HEK293T (cell line): Measurements from ENCODE around the gene FAM181B.

ENCODE experiments used
- ARNT ChIP-seq: fragments of 450-650 bp; IDR thresholded peaks from 2 replicates; pipeline ENCODE4 v1.6.1; 2017; ENCODE audit warnings: mild to moderate bottlenecking
- BHLHE40 ChIP-seq: fragments of 450-650 bp; IDR thresholded peaks from 2 replicates; pipeline ENCODE4 v1.6.1; 2016; ENCODE audit warnings: mild to moderate bottlenecking, moderate library complexity, borderline replicate concordance
- CTBP1 ChIP-seq: fragments of 450-650 bp; IDR thresholded peaks from 2 replicates; pipeline ENCODE4 v1.6.1; 2016; ENCODE audit warnings: borderline replicate concordance
- ELF4 ChIP-seq: fragments of 450-650 bp; IDR thresholded peaks from 2 replicates; pipeline ENCODE4 v1.6.1; 2017; ENCODE audit warnings: antibody characterized with exemption
- FOXA1 ChIP-seq: fragments of 450-650 bp; IDR thresholded peaks from 2 replicates; pipeline ENCODE4 v1.6.1; 2016; ENCODE audit warnings: mild to moderate bottlenecking
- FOXM1 ChIP-seq: fragments of 450-650 bp; IDR thresholded peaks from 2 replicates; pipeline ENCODE4 v1.6.1; 2017; ENCODE audit warnings: mild to moderate bottlenecking, borderline replicate concordance
- NFRKB ChIP-seq: fragments of 450-650 bp; IDR thresholded peaks from 2 replicates; pipeline ENCODE4 v1.6.1; 2016; ENCODE audit warnings: mild to moderate bottlenecking, moderate library complexity
- SP1 ChIP-seq: fragments of 450-650 bp; IDR thresholded peaks from 2 replicates; pipeline ENCODE4 v1.6.1; 2017
- SUZ12 ChIP-seq: fragments of 450-650 bp; IDR thresholded peaks from 2 replicates; pipeline ENCODE4 v1.6.1; 2016; ENCODE audit warnings: mild to moderate bottlenecking
- ZNF384 ChIP-seq: fragments of 450-650 bp; IDR thresholded peaks from 2 replicates; pipeline ENCODE4 v1.6.1; 2016

DNA sequence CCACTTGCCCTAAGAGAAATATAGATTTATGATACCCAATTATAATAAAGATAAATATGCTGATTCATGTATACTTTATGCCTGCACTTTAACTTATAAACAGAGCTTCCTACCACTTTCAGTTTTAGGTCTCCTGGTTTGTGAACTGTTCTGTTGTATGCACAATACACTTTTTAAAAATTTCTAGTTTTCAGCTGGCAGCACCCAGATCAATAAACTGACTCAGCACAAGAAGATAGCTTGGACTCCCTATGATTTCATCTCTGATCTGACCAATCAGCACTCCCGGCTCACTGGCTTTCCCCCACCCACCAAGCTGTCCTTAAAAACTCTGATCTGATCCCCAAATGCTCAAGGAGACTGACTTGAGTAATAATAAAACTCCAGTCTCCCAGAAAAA lies 33.5 kb upstream of the FAM181B start:
- no peak for TF ChIP-seq ARNT
- no peak for TF ChIP-seq SP1
- TF ChIP-seq ZNF384, result no peak
- no peak for TF ChIP-seq FOXM1
- TF ChIP-seq NFRKB, result no peak
- no peak for TF ChIP-seq SUZ12
- no peak for TF ChIP-seq ELF4
- no peak for TF ChIP-seq BHLHE40
- TF ChIP-seq FOXA1, result no peak
- TF ChIP-seq CTBP1, result no peak
